ENCODE results near the gene PLCD4. TPM values are rescaled to one million over a fixed set of nuclear protein-coding genes. Genes with fewer than 3 reads are reported as not detected.

Gene PLCD4
- total and polyA plus RNA-seq, 10 of the 15 experiments (the other 5 are each of a cell fraction or from before 2014, with no cell fraction given): under 0.01 to 1.5 (median 0.23) TPM; not detected in 2

- TF ChIP-seq ASH2L (IDR thresholded peaks at IDR 0.05; ENCODE audit: borderline replicate concordance, low read depth): no peak
- no peak for TF ChIP-seq ATF3 (IDR thresholded peaks at IDR 0.05; ENCODE audit: borderline replicate concordance, extremely low read depth, low read depth, low read length)
- TF ChIP-seq NR2C2 (IDR thresholded peaks at IDR 0.05; ENCODE audit: borderline replicate concordance, control insufficient read depth, insufficient read length, low read depth): no peak
- TF ChIP-seq TAF1 (IDR thresholded peaks at IDR 0.05; ENCODE audit: borderline replicate concordance, low read depth, low read length): no peak
- TF ChIP-seq BMI1 (IDR thresholded peaks at IDR 0.05; ENCODE audit: borderline replicate concordance): no peak
- H3K9me3 ChIP-seq (replicated peaks; ENCODE audit: control insufficient read depth, insufficient read depth, low read length): no peaks in the 10 kb centered on the region
- peak overlapping the region; percentile 78 for H3K9ac ChIP-seq (ENCODE audit: control insufficient read depth, insufficient read depth, low read length)
- peak overlapping the region; percentile 68 for H3K4me2 ChIP-seq (ENCODE audit: control insufficient read depth, insufficient read depth)
- BruUV-seq (replicated peaks): TSS peak; percentile 91
- in situ Hi-C loops (cut with MboI): no loop called here
- H4K20me1 ChIP-seq (ENCODE audit: control insufficient read depth, insufficient read depth): no peaks in the 10 kb centered on the region
- FAIRE-seq (no peak), ATAC-seq (no peak), DNase-seq (ENCODE audit: low read depth, low spot score) (no peak)
- ChIA-PET SMC1A (ENCODE audit: uncharacterized antibody, unreplicated experiment) (interaction anchor here (1.4 to 3.1 kb wide), 4 partner anchors 12 to 51 kb away, joined by 3 to 22 read pairs (median 5); partner anchors contain the start of genes BCS1L and ZNF142), POLR2A (interaction anchor here (0.6 to 2.6 kb wide), 4 partner anchors 12 to 139 kb away, joined by 3 to 22 read pairs (median 5); partner anchors contain the start of genes BCS1L and ZNF142), CTCF (interaction anchor here (0.6 to 5.7 kb wide), 9 partner anchors 11 to 400 kb away, joined by 3 to 48 read pairs (median 4); partner anchors contain the start of genes BCS1L and ZNF142), RAD21 (ENCODE audit: unreplicated experiment) (interaction anchor here (1.1 to 2.0 kb wide), 3 partner anchors 12 to 181 kb away, joined by 3 to 22 read pairs (median 3); partner anchors contain the start of genes BCS1L and ZNF142)
- peaks cover 0 to 3% of the 10 kb centered on the region in 2 experiments; a peak in 1 of 4 replicates for H3K36me3 ChIP-seq (ENCODE audit: control insufficient read depth in 2 of 2, insufficient read depth in 2 of 2, low read length in 1 of 2)
- H3K4me1 ChIP-seq (ENCODE audit: control insufficient read depth, insufficient read depth, low read length): 0 out of 2 replicates have a peak, but pooled peaks cover 6% of the 10 kb centered on the region
- intact Hi-C loops (cut with micrococcal nuclease; ENCODE audit: unreplicated experiment): no loop called here
- H2AFZ ChIP-seq (ENCODE audit: control insufficient read depth, low read depth, low read length): peak overlapping the region; percentile 99
- WGBS (ENCODE audit: insufficient coverage, insufficient replicate concordance, low lambda C conversion rate, missing lambda C conversion rate): 40% methylated on average over 12 of the region's 12 CpGs
- peak overlapping the region; percentile 82 for H3K27ac ChIP-seq (ENCODE audit: control insufficient read depth, insufficient read depth)
- peaks cover 13% of the 10 kb centered on the region for H3K79me2 ChIP-seq (ENCODE audit: control insufficient read depth, insufficient read depth, low read length)
- H3K4me3 ChIP-seq: peak overlapping the region; percentile 98
- H3K27me3 ChIP-seq (replicated peaks in 1 of 2; ENCODE audit: control insufficient read depth in 2 of 2, insufficient read depth in 2 of 2, low read length in 1 of 2): no peaks in the 10 kb centered on the region
Measured at GRCh38 chr2:218671097-218671653, 63.5 kb downstream of the PLCD4 start.

Data from GM12878 (cell line).